HFFc6 (cell line): ENCODE data around the gene ABCA3. TPM values are rescaled to one million over a fixed set of nuclear protein-coding genes. Genes with fewer than 3 reads are reported as not detected.
"Not testable (repeated sequence)": the region's sequence is repeated elsewhere in the genome, so short reads cannot be mapped to it uniquely, and the experiment has no call there.

ENCODE experiments used
- DNase-seq: peaks from one replicate; pipeline ENCODE4 v3.0.0-alpha.2; 2018
- H3K27ac Mint-ChIP-seq: 2 replicates; pipeline ENCODE4 v1.8.0; 2020; ENCODE audit warnings: mild to moderate bottlenecking, mixed read lengths
- H3K27me3 Mint-ChIP-seq: 2 replicates; pipeline ENCODE4 v1.8.0; 2021; ENCODE audit warnings: mild to moderate bottlenecking, moderate library complexity, mixed read lengths; ENCODE audit not compliant: insufficient read depth
- H3K36me3 Mint-ChIP-seq: 2 replicates; pipeline ENCODE4 v1.8.0; 2021; ENCODE audit warnings: low read depth, mixed read lengths
- H3K4me1 Mint-ChIP-seq: 2 replicates; pipeline ENCODE4 v1.8.0; 2020; ENCODE audit warnings: low read depth, mixed read lengths
- H3K4me3 Mint-ChIP-seq: 2 replicates; pipeline ENCODE4 v1.8.0; 2020; ENCODE audit warnings: mild to moderate bottlenecking, moderate library complexity, mixed read lengths
- H3K9me3 Mint-ChIP-seq: 2 replicates; pipeline ENCODE4 v1.8.0; 2020; ENCODE audit warnings: mild to moderate bottlenecking, mixed read lengths
- total RNA-seq, 6 experiments: library from RNA; stranded (reverse); fragmentation: NEBNext Ultra II Directional; extraction: Animal tissue kit (Norgen Biotek cat#: 25700); gene quantifications; 2 replicates in 1 of 6; 3 replicates in 5 of 6; pipeline ENCODE4 v1.2.3, GENCODE V29; 2021
- TF ChIP-seq, protein P1 (sequence below): fragments of 200-600 bp; sonication (generic); IDR thresholded peaks from 2 replicates; pipeline ENCODE4 v1.5.0; 2021; ENCODE audit warnings: antibody characterized with exemption, mild to moderate bottlenecking

The ABCA3 gene
- total RNA-seq, 6 experiments from 2014 or later = 1.9 to 3.6 (median 2.4) TPM

DNA sequence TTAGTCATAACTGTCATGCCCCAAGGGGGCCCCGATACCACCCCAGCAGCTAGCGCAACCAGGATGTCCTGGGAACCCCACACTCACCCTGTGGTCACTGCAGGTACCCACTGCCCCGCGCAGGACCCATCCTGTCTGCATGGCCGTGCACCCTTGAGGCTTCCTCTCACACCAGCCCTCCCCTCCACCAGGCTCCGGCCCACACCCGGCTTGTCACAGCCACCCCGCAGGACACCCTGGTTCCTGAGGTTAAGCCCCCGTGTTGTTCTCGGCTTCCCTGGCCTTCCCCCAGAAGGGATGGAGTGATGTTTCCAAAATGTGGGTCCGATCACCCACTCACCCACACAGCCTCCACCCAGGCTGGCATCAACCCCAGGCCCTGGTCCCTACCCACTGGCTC lies 96.7 kb downstream of the ABCA3 start:
- Mint-ChIP-seq H3K4me3 (no peak overlapping the region), H3K4me1 (no peaks in the 10 kb centered on the region), H3K9me3 (no peaks in the 10 kb centered on the region), H3K27ac (no peak overlapping the region), H3K27me3 (no peaks in the 10 kb centered on the region), H3K36me3 (peaks cover 14% of the 10 kb centered on the region)
- TF ChIP-seq, protein P1, sequence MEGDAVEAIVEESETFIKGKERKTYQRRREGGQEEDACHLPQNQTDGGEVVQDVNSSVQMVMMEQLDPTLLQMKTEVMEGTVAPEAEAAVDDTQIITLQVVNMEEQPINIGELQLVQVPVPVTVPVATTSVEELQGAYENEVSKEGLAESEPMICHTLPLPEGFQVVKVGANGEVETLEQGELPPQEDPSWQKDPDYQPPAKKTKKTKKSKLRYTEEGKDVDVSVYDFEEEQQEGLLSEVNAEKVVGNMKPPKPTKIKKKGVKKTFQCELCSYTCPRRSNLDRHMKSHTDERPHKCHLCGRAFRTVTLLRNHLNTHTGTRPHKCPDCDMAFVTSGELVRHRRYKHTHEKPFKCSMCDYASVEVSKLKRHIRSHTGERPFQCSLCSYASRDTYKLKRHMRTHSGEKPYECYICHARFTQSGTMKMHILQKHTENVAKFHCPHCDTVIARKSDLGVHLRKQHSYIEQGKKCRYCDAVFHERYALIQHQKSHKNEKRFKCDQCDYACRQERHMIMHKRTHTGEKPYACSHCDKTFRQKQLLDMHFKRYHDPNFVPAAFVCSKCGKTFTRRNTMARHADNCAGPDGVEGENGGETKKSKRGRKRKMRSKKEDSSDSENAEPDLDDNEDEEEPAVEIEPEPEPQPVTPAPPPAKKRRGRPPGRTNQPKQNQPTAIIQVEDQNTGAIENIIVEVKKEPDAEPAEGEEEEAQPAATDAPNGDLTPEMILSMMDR = no peak
- no peak for DNase-seq

DNA sequence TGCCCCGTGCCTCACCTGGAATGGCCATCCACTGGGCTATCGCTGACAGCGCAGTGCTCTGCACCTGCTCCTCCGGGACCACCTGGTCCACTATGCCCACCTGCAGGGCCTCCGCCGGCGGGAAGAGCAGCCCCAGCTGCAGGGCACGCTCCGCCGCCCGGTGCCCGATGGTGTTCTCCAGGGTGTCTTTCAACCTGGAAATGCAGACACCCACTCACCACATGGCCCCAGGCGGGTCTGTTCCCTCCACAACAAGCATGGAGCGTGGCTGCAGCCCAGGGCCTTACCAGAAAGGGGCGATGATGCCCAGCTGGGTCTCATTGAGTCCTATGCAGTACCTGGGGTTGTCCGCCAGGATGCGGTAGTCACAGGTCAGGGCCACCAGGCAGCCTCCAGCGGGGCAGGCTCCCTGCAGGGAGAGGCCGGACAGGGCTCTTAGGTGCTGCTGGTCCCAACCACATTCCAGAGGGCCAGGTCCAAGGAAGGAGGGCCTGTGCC lies 97.4 kb downstream of the ABCA3 start:
- no peak for DNase-seq
- no peak overlapping the region for H3K4me3 Mint-ChIP-seq
- H3K4me1 Mint-ChIP-seq = no peaks in the 10 kb centered on the region
- peaks cover 14% of the 10 kb centered on the region for H3K36me3 Mint-ChIP-seq
- no peaks in the 10 kb centered on the region for H3K27me3 Mint-ChIP-seq
- no peaks in the 10 kb centered on the region for H3K9me3 Mint-ChIP-seq
- H3K27ac Mint-ChIP-seq = no peak overlapping the region
- TF ChIP-seq, protein P1 = no peak; the same call in 1 of the 2 replicates

DNA sequence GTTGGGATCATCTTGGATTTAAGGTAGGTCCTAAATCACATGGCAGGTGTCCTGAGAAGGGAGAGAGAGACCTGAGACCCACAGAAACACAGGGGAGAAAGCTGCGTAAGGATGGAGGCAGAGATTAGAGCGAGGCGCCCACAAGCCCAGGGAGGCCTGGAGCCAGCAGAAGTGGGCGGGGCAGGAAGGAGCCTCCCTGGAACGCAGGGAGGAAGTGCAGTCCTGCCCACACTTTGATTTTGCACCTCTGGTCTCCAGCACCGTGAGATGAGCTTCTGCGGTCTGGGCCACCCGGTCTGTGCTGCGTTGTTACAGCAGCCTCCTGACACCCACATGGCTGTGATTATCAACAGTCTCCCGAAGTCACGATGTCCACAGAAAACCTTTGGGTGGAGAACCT lies 97.9 kb downstream of the ABCA3 start:
- Mint-ChIP-seq H3K27ac (no peak overlapping the region), H3K36me3 (peaks cover 14% of the 10 kb centered on the region), H3K27me3 (no peaks in the 10 kb centered on the region), H3K4me3 (no peak overlapping the region), H3K4me1 (no peaks in the 10 kb centered on the region), H3K9me3 (no peaks in the 10 kb centered on the region)
- TF ChIP-seq, protein P1 = no peak
- DNase-seq = no peak

DNA sequence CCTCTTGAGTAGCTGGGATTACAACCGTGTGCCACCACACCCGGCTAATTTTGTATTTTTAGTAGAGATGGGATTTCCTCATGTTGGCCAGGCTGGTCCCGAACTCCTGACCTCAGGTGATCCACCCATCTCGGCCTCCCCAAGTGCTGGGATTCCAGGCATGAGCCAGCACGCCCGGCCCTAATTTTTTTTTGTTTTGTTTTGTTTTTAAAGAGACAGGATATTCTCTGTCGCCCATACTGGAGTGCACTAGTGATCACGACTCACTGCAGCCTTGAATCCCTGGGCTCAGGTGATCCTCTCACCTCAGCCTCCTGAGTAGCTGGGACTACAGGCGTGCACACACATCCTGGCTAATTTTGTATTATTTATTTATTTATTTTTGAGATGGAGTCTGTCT lies 100.2 kb downstream of the ABCA3 start:
- not testable (repeated sequence) for DNase-seq, H3K9me3 Mint-ChIP-seq, H3K4me3 Mint-ChIP-seq, H3K36me3 Mint-ChIP-seq, H3K27me3 Mint-ChIP-seq, H3K27ac Mint-ChIP-seq, H3K4me1 Mint-ChIP-seq

DNA sequence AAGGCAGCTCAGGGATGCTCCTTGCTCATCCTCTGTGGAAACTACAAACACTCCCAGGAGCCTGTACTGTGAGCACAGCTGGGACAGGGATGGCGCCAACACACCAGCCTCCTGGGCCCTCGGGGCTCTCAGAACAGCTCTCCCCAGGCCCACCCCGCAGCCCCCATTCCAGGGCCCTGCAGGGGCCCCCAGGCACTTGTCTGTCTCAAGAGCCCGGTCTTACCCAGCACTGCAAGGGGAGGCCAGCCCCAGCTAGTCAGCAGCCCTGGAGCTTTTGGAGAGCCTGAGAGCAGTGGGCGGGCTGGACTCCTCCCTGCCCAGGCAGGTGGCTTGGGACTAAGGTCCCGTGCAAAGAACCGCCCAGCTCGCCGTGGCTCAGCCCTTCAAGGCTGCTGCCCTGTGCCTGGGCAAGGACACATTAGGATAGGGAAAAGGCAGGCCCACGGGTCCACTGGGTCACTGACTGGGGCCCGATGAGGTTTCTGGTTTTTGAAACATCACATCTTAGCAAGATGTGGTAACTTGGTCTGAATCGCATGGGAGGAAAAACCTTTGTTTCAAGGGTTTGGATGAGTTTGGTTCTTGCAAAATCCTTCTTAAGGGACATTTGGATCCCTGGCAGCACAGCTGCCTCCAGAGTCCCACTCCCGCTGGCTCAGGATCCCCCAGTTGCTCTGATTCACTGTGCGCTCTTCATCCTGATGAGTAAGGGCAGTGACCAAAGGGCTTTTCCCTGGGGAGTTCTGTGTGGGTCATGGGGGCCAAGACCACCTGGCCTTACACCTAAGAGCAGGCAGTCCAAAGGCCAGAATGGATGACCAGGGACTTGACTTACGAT lies 101.5 kb downstream of the ABCA3 start:
- TF ChIP-seq, protein P1 = no peak
- no peak overlapping the region for H3K27ac Mint-ChIP-seq
- no peak overlapping the region for H3K4me3 Mint-ChIP-seq
- H3K27me3 Mint-ChIP-seq = no peaks in the 10 kb centered on the region
- H3K36me3 Mint-ChIP-seq = peaks cover 9% of the 10 kb centered on the region
- no peaks in the 10 kb centered on the region for H3K9me3 Mint-ChIP-seq
- no peaks in the 10 kb centered on the region for H3K4me1 Mint-ChIP-seq
- DNase-seq = no peak

DNA sequence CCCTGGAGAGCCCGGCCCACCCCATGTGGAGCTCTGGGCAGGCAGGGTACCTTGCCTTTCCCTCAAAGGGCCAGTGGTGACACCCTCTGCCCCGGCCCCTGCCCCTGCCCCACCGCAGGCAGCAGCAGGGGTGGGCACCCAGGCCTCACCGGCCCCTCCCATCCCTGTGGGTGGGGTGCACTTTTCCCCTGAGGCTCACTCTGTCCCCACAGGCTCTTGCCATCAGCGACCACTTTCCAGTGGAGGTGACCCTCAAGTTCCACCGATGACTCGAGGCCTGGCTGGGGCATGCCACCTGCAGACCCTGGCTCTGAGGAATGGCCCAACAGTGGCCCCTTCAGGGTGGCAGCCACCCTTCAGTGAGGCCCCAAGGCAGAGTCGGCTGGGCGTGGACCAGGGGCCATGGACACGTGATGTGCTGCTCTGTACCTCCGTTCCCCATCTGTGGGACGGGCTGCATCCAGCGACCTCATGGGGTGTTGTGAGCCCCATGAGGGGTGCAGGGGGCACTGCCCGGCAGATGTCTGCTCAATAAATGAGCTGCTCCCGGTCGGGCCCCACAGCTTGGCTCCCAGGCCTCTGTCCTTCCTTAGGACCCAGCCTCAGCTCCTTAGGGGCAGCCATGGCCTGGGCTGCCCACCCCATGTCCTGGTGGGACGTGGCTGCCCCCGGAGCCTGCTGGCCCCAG lies 102.2 kb downstream of the ABCA3 start:
- H3K36me3 Mint-ChIP-seq = peaks cover 9% of the 10 kb centered on the region
- H3K27me3 Mint-ChIP-seq = no peaks in the 10 kb centered on the region; the same call in 1 of the 2 replicates

More for the DNA sequence above, 102.2 kb downstream of the ABCA3 start:
- no peak for DNase-seq
- Mint-ChIP-seq H3K9me3 (no peaks in the 10 kb centered on the region), H3K4me3 (no peak overlapping the region), H3K4me1 (no peaks in the 10 kb centered on the region), H3K27ac (no peak overlapping the region)
- TF ChIP-seq, protein P1 = no peak
